Measurements from ENCODE around the gene PAK5.

DNA sequence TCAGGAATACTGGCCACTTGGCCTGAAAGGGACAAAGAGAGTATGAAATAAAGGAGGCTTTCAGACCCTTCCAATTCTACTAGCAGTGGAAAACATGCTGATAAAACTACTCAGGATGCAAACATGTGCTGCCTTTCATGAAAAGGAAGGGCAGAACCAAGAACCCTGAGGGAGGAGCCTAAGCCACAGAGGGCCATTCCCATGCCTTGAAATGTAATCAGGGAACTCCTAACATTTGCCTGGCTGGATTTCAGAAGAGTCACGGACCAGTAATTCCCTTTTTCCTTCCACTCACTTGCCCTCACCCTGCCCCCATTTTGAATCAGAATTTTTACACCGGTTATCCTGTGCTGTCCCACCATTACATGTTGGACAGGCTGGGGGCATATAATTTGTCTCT lies 208.3 kb downstream of the PAK5 start:
- no peak for TF ChIP-seq POLR2AphosphoS5 (IDR thresholded peaks at IDR 0.05; ENCODE audit: low read depth, low read length)
- no peak for TF ChIP-seq FOXP2 (optimal IDR thresholded peaks at IDR 0.05; ENCODE audit: borderline replicate concordance, extremely low read depth, extremely low read length, insufficient read depth)

Measured in PFSK-1 (cell line).